OCI-LY3 (cell line): ENCODE data around the gene ARFIP1.
"Not testable (repeated sequence)": the region's sequence is repeated elsewhere in the genome, so short reads cannot be mapped to it uniquely, and the experiment has no call there.

Experiments used
- H2AFZ ChIP-seq: fragments of 200-600, 300-600 bp; shearing (Covaris generic); 2 replicates; pipeline ENCODE4 v1.6.0; 2014; ENCODE audit warnings: antibody characterized with exemption, low read depth, low read length
- H3K27ac ChIP-seq: fragments of 200-600, 300-600 bp; sonication (generic); 2 replicates; pipeline ENCODE4 v1.5.1; 2014; ENCODE audit warnings: mild to moderate bottlenecking, low read length, moderate library complexity, mixed read lengths
- H3K27me3 ChIP-seq: fragments of 200-600, 300-600 bp; sonication (generic); 2 replicates; pipeline ENCODE4 v1.6.1; 2014; ENCODE audit warnings: low read depth, low read length, mixed read lengths
- H3K36me3 ChIP-seq: fragments of 200-600, 300-600 bp; sonication (generic); replicated peaks from 2 replicates; pipeline ENCODE3; 2014; ENCODE audit warnings: low read depth, low read length, mixed read lengths
- H3K4me1 ChIP-seq: fragments of 300-600, 200-600 bp; sonication (generic); 2 replicates; pipeline ENCODE4 v1.6.1; 2014; ENCODE audit warnings: low read length, mixed read lengths
- H3K4me2 ChIP-seq: fragments of 200-600, 300-600 bp; sonication (generic); 2 replicates; pipeline ENCODE4 v1.6.1; 2014; ENCODE audit warnings: low read length, mixed read lengths
- H3K4me3 ChIP-seq: fragments of 300-600, 200-600 bp; sonication (generic); 2 replicates; pipeline ENCODE4 v1.5.1; 2014; ENCODE audit warnings: antibody characterized with exemption, mild to moderate bottlenecking, low read length, moderate library complexity
- H3K79me2 ChIP-seq: fragments of 300-600, 200-600 bp; shearing (Covaris generic); 2 replicates; pipeline ENCODE4 v1.6.1; 2014; ENCODE audit warnings: mild to moderate bottlenecking, low read length, mixed read lengths
- H3K9ac ChIP-seq: fragments of 300-600, 200-600 bp; shearing (Covaris generic); 2 replicates; pipeline ENCODE4 v1.6.0; 2014; ENCODE audit warnings: mild to moderate bottlenecking, low read length, moderate library complexity
- H3K9me3 ChIP-seq: fragments of 200-600, 300-600 bp; shearing (Covaris generic); 2 replicates; pipeline ENCODE4 v1.6.1; 2014; ENCODE audit warnings: low read length, mixed read lengths; ENCODE audit not compliant: insufficient read depth
- H4K20me1 ChIP-seq: fragments of 200-600, 300-600 bp; sonication (generic); 2 replicates; pipeline ENCODE4 v1.6.1; 2016; ENCODE audit warnings: low read length, mixed read lengths; ENCODE audit not compliant: insufficient read depth
- EZH2phosphoT487 ChIP-seq: fragments of 200-600 bp; shearing (Covaris generic); IDR thresholded peaks from 2 replicates; pipeline ENCODE4 v1.6.1; 2018; ENCODE audit warnings: antibody characterized with exemption, mixed run types, low read depth
- TF ChIP-seq, protein P1 (sequence below): fragments of 200-600, 300-600 bp; sonication (generic); IDR thresholded peaks from 2 replicates; pipeline ENCODE4 v1.5.1; 2014; ENCODE audit warnings: antibody characterized with exemption, low read length, low read depth

The ARFIP1 gene

GRCh38 chr4:152748619-152749018 lies 31.1 kb upstream of the ARFIP1 start:
- TF ChIP-seq EZH2phosphoT487, result no peak
- TF ChIP-seq, protein P1, sequence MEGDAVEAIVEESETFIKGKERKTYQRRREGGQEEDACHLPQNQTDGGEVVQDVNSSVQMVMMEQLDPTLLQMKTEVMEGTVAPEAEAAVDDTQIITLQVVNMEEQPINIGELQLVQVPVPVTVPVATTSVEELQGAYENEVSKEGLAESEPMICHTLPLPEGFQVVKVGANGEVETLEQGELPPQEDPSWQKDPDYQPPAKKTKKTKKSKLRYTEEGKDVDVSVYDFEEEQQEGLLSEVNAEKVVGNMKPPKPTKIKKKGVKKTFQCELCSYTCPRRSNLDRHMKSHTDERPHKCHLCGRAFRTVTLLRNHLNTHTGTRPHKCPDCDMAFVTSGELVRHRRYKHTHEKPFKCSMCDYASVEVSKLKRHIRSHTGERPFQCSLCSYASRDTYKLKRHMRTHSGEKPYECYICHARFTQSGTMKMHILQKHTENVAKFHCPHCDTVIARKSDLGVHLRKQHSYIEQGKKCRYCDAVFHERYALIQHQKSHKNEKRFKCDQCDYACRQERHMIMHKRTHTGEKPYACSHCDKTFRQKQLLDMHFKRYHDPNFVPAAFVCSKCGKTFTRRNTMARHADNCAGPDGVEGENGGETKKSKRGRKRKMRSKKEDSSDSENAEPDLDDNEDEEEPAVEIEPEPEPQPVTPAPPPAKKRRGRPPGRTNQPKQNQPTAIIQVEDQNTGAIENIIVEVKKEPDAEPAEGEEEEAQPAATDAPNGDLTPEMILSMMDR, result no peak
- Histone ChIP-seq H3K27me3 (no peaks in the 10 kb centered on the region), H3K36me3 (no peaks in the 10 kb centered on the region), H3K79me2 (no peaks in the 10 kb centered on the region), H4K20me1 (no peaks in the 10 kb centered on the region), H3K9me3 (peaks cover 4% of the 10 kb centered on the region; the same call in 1 of the 2 replicates), H3K27ac (no peak overlapping the region), H2AFZ (no peak overlapping the region), H3K4me1 (no peaks in the 10 kb centered on the region), H3K9ac (no peak overlapping the region), H3K4me3 (no peak overlapping the region), H3K4me2 (no peak overlapping the region)

DNA sequence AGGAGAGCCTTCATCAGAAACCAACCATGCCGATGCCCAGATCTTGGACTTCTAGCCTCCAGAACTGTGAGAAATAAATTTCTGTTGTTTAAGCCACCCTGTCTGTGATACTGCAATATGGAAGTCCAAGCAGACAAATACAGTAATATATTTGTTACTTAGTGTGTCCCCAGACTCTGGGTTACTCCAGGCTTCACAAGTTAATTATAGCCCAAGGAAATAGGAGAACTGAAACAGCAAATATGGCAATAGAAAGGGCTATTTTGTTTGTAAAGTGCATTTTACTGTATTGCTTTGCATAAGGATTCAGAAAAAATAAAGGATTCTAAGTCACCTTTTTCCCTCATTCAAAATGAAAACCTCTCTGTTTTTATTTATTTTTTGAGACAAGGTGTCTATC lies 16.0 kb upstream of the ARFIP1 start:
- H3K4me3 ChIP-seq, result no peak overlapping the region
- H3K4me2 ChIP-seq, result no peak overlapping the region
- H3K79me2 ChIP-seq, result no peaks in the 10 kb centered on the region
- no peak overlapping the region for H3K27ac ChIP-seq
- TF ChIP-seq EZH2phosphoT487, result no peak
- TF ChIP-seq, protein P1, result no peak
- no peak overlapping the region for H3K9ac ChIP-seq
- no peaks in the 10 kb centered on the region for H3K9me3 ChIP-seq
- H3K27me3 ChIP-seq, result no peaks in the 10 kb centered on the region; the same call in 1 of the 2 replicates
- peaks cover 12% of the 10 kb centered on the region for H3K4me1 ChIP-seq
- no peaks in the 10 kb centered on the region for H3K36me3 ChIP-seq
- H4K20me1 ChIP-seq, result no peaks in the 10 kb centered on the region
- no peak overlapping the region for H2AFZ ChIP-seq

DNA sequence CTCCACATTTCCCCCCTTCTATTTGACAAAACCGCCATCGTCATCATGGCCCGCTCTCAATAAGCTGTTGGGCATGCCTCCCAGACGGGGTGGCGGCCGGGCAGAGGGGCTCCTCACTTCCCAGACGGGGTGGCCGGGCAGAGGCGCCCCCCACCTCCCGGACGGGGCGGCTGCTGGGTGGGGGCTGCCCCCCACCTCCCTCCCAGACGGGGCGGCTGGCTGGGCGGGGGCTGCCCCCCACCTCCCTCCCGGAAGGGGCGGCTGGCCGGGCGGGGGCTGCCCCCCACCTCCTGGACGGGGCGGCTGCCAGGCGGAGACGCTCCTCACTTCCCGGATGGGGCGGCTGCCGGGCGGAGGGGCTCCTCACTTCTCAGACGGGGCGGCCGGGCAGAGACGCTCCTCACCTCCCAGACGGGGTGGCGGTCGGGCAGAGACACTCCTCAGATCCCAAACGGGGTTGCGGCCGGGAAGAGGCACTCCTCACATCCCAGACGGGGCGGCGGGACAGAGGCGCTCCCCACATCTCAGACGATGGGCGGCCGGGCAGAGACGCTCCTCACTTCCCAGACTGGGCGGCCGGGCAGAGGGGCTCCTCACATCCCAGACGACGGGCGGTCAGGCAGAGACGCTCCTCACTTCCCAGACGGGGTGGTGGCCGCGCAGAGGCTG lies 14.6 kb upstream of the ARFIP1 start:
- not testable (repeated sequence) for H3K79me2 ChIP-seq, H3K4me3 ChIP-seq, H2AFZ ChIP-seq, H3K36me3 ChIP-seq, H3K9ac ChIP-seq, H3K9me3 ChIP-seq, H3K27me3 ChIP-seq, H4K20me1 ChIP-seq, H3K4me2 ChIP-seq, H3K27ac ChIP-seq
- H3K4me1 ChIP-seq, result peaks cover 12% of the 10 kb centered on the region

- H3K4me3 ChIP-seq, result no peak overlapping the region
- H3K79me2 ChIP-seq, result no peaks in the 10 kb centered on the region
- no peaks in the 10 kb centered on the region for H3K36me3 ChIP-seq
These were observed 7.8 kb upstream of the ARFIP1 start for GRCh38 chr4:152771741-152772533.

More at GRCh38 chr4:152771741-152772533, 7.8 kb upstream of the ARFIP1 start:
- H3K9ac ChIP-seq, result no peak overlapping the region
- no peaks in the 10 kb centered on the region for H3K9me3 ChIP-seq
- 0 out of 2 replicates have a peak overlapping the region, but pooled peaks have one; percentile 0 for H3K4me2 ChIP-seq
- no peak overlapping the region for H2AFZ ChIP-seq
- H4K20me1 ChIP-seq, result no peaks in the 10 kb centered on the region
- H3K4me1 ChIP-seq, result peaks cover 6% of the 10 kb centered on the region
- H3K27me3 ChIP-seq, result peaks cover 11% of the 10 kb centered on the region
- no peak for TF ChIP-seq EZH2phosphoT487
- TF ChIP-seq, protein P1, result no peak
- H3K27ac ChIP-seq, result no peak overlapping the region
